Epidermal melanocyte (primary cell): ENCODE data around the gene ID3.

ENCODE experiments used
- DNase-seq: peaks from one replicate; pipeline ENCODE4 v3.0.0; 2011; ENCODE audit warnings: low spot score; ENCODE audit not compliant: insufficient read length

The ID3 gene, protein sequence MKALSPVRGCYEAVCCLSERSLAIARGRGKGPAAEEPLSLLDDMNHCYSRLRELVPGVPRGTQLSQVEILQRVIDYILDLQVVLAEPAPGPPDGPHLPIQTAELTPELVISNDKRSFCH

DNA sequence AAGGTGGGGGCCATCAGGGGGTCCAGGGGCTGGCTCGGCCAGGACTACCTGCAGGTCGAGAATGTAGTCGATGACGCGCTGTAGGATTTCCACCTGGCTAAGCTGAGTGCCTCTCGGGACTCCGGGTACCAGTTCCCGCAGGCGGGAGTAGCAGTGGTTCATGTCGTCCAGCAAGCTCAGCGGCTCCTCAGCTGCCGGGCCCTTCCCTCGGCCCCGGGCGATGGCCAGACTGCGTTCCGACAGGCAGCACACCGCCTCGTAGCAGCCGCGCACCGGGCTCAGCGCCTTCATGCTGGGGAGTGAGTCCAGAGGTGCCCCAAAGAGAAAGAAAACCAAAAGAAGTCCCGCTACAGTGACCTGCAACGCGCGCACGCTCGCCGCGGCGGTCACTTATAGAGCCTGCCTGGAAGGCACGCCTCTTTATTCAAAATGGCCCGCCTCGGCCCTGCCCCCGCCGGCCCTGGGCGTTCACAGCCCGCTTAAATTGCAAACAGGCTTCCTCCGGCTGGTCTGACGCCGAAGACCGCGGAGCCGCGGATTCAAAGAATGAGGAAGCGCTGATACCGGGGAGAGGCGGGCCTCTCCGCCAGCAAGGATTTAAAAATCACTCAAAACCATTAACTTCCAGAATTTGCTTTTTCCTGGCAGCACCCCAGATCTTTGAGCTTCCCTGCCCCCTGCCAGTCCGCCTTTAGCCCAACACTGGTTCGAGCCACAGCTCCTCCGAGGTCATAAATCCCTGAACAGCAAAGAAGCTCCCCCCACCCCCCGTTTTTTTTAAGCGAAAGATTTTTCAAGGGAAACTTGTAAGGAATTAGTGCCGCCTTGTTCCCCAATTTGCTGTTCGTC is at the start of gene ID3:
ID3 (minus strand) TSS at position 366 of the 849 bp plus-strand sequence; CDS start at position 291, 75 bp downstream.
- DNase-seq = peak; percentile 93

DNA sequence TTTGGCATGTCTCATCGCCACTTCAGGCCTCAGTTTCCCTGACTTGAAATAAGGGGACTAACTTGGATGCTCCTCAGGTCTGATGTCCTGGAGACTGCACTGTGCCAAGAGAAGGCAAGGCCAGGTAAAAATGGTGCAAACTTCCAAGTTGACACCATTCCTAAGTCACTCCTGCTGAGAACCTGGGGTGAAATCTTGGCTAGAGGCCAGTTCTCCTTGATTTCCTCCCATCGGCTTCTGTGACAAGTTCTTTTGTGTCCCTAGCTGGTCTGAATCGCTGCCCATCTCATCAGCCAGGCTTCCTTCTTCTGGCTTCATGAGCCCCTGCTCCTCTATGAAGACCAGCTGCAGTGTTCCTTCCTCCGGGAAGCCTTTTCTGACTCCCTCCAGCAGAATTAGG is 48.6 kb upstream of the ID3 start:
- no peak for DNase-seq

DNA sequence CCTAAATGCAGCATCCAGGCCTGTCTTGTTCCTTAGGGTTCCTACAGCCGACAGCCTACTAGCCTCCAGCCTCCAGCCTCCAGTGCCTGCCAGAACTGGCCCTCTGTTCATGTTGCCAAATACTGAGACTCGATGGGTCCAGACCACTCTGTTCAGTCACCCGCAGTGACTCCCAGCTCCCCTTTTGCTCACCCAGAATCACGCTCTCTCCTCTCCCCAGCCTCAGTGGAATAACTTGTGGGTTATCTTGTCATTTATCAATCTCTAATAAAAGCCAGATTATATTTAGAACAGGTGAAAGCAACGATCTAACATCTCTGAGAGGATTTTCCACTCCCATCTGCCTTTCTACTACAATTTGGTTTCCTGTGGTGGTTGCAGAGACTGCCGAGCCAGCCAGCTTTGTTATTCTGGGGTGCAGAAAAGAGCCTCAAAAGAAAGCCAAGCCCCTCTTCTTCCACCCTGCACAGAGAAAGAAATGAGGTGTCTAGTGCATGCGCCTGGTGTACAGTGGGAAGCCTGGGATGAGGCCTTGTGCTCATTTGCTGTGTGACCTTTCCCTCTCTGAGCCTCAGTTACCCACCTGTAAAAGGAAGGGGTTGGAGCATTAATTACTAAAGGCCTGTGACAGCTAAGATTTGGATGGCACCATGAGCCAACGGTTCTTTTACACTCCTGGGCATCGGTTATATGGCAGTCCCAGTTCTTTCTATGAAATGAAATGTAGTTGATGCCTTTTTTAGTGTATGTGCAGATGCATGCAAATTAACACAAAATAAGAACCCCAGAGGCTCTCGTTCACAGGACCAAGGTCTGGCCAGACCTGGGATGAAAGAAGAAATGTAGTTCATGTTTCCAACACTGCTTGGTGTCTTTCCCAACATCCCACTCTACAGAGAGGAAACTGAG is 42.9 kb upstream of the ID3 start:
- no peak for DNase-seq

DNA sequence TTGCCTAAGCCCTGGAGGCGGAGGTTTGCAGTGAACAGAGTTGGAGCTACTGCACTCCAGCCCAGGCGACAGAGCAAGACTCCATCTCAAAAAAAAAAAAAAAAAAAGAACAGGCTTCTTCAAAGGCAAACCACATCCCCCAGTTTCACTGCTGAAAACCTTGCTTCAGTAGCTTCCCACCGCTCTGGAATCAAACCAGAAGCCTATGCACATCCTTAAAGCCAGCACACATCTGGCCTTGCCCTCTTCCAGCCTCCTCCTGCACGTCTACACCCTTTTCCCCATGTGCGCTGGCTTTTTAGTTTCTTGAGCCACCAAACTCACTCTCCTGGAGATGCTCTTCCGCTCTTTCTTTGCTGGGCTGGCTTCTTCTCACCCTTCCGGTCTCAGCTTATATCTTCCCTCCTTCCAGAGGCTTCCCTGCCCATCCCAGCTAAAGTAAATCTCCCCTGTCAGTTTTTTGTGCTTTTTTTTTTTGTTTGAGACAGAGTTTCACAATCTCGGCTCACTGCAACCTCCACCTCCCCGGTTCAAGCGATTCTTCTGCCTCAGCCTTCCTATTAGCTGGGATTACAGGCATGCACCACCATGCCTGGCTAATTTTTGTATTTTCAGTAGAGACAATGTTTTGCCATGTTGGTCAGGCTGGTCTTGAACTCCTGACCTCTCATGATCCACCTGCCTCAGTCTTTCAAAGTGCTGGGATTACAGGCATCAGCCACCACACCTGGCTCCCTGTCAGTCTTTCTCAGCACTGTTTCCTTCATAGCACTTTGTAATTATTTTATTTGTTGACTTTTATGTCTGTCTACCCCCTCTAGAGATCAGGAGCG is 42.0 kb upstream of the ID3 start:
- no peak for DNase-seq

DNA sequence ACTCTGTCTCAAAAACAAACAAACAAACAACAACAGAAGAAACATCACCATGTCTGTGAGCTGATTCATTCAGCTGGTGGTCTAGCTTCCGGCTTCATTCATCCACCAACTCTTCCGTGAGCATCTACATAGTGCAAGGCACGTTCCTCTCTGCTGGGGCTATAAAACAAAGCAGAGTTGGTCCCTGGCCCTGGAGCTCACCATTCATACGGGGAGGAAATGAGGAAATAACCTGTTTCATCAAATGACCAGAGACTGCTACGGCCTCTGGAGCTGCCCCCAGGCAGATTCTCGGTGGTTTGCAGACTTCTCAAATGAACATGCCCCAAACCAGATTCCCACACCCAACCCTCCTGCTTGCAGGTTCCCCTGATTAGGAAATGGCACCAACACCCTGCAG is 41.0 kb upstream of the ID3 start:
- DNase-seq = no peak

DNA sequence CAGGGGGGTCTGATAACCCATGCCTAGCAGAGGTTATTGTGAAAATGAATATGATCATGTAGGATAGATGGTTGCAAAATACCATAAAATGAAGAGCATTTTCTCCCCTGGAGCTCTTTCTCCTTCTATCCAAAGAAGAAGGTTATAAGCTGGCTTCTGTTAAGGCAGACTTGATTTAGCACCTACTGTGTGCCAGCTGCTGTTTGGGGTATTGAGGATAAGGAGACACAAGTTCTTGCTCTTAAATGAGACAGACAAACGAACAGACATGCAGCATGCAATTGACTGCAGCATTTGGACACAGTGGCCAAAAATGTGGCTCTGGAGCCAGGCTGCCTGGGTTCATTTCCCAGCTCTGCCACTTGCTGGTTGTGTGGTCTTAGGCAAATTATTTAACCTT is 39.8 kb upstream of the ID3 start:
- no peak for DNase-seq

DNA sequence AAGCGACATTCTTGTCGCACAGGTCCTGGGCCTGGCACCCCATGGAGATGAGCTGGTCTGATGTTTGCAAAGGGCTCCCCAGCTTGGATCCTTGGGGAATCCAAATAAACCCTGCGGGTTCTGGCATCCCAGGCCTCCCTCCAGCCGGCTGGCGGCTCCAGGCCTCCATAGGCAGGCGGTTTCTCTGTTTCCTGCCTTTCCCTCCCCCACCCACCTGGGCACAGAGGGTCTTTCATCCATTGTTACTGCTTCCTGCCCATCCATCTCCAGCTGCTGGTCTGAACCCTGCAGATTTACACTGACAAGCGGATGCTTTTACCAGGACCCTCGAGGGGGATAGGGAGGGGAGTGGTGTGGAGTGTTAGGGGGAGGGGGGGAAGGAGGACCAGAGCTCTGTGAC is 39.1 kb upstream of the ID3 start:
- DNase-seq = no peak

DNA sequence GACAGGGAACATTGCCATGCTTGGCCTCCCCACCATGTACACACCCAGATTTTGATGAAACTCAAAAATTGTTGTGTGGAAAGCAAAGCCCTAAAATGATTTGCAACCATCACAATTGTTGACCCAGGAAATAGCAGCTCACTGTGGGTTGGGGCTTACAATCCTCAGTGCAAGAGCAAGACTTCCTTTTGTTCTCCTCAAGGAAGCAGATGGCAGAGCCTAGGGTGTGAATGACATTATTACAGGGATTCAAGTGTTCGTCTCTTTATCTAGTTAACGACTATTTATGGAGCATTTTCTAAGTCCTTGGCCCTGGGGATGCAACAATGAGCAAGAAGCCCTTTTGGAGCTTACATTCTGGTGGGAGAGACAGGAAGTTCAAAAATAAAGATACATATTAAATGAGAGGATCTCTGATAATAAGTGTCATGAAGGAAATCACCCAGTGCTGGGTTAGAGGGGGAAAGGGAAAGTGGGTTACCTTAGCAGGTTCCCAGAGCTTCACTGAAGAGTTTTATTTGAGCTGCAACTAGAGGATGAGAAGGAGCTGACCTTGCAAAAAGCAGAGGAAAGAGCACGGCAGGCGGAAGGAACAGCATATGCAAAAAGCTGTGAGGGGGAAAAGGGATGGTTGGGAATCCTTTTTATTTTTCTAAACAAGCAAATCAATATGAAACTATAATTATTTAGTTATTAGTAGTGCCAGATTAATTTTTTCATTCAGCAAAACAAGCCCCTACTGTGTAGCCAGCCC is 38.5 kb upstream of the ID3 start:
- DNase-seq = no peak

DNA sequence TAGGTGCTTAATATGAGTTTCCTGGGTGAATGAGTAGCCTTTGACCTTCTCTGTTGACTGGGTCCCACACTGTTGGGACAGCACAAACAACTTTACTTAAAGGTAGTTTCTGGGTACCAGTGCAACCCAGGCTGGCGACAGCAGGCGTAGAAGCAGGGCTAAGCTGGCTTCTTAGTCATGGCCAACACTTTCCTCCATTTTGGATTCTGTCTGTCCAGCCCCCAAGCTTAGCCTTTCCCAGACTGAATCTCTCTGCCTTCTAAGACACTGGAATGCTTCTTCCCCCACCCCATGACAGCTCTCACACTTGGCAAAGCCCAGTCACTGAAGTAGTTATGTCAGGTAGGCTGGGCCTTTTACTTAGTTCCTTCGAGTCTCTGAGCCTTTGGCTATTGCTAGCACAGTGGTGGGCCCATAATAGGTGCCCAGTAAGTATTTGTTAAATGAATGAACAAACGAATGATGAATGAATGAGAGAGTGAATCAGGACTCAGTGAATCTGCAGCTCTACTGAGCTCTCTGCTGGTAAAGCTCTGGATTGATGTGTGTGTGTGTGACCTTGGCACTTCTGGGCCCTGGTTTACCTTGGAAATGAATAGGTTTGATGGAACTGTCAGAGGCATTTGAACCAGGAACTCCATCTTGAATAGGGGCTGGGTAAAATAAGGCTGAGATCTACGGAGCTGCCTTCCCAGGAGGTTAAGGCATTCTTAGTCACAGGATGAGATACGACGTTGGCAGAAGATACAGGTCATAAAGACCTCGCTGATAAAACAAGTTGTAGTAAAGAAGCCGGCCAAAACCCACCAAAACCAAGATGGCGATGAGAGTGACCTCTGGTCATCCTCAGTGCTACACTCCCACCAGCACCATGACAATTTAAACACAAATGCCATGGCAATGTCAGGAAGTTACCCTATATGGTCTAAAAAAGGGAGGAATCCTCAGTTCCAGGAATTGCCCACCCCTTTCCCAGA is 37.4 kb upstream of the ID3 start:
- DNase-seq = no peak

DNA sequence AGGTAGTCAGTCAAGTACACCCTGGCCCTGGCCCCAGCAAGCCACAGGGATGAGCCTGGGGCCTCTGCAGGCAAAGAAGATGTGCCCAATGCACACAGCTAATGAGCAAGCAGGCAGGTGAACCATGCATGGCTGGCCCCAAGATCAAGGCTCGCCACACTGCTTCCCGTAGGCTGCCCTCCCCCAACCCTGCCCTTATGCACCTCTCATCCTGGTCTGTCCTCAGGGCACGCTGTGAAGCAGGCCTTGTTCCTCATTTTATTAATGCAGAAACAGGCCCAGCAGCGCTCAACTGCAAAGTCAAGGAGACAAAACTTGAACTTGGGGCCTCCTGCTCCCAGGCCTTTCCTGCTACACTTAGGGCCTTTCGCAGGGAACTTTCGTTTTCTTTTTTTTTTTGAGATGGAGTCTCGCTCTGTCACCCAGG is 35.6 kb upstream of the ID3 start:
- DNase-seq = no peak

DNA sequence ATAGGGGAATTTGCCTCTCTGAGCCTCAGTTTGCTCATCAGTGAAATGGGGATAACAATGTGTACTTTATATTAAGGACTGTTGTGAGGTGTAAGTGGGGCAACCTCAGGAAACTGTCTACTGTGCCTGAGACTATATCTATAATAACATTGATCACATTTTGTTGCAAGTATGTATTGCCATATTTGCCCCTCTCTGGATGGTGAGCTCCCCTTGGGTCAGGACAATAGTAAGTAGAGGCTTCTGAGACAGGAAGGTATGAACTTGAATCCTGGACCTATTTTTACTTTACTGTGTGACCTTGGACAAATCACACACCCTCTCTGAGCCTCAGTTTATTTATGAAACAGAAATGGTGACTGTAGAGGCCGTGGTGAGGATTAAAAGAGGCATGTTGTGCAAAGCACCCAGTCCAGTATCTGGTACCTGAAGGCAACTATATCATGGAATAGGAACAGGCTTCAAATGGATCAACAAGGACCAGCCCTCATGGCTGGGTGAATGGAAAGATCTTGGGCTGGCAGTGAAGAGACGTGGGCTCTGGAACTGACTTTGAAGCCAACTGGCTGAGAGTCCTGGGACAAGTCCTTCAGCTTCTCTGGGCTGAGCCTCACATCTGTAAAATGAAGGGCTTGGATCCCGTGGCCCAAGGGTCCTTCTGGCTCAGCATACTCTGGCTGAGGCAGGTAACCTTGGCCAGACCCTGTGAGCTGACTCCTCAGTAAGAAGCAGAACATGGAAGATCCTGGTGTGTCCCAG is 35.0 kb upstream of the ID3 start:
- DNase-seq = no peak

DNA sequence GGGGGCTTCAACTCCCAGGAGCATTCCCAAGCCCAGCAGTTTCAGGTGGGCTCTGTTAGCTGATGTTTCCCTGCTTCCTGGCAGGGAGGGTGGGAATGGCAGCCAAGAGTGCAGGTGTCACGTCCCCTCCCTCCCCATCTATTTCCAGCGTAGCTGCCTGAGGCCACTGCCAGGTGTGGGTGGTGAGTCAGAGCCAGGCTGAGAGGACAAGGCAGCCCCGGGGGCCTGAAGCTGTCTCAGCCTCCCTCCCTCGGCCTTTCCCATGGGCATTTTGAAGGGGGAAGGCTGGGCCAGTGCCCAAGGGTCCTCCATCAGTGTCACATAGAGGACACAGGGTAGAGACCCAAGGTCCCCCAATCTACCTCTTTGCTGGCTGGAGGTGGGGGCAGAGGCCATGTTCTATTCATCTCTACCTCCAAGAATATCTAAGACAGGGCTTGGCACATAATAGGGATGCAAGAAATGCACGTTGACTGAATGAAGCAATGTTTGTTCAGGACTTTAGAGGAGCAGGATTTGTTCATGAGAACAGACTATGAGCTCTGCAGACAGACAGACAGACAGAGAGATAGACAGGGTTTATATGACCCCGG is 34.4 kb upstream of the ID3 start:
- DNase-seq = no peak

DNA sequence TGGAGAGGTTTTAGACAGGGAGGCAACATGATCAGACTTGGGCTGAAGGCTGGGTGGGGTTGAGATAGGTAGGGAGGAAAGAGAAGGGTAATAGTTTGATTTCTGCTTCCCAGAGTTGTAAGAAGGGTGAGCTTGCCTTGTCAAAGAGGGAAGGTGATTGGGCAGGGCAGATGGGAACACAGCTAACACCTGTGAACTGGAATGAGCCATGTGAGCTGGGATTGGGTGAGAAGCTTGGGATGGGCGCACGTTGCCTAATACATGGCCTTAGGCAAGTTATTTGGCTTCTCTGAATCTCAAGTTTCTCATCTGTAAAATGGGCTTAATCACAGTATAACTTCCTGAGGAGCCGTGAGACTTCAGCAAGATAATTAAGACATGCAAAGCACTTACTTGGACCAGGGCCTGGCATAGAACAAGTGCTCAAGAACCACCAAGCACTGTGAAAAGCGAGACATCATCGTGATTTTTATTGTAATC is 33.8 kb upstream of the ID3 start:
- DNase-seq = no peak

DNA sequence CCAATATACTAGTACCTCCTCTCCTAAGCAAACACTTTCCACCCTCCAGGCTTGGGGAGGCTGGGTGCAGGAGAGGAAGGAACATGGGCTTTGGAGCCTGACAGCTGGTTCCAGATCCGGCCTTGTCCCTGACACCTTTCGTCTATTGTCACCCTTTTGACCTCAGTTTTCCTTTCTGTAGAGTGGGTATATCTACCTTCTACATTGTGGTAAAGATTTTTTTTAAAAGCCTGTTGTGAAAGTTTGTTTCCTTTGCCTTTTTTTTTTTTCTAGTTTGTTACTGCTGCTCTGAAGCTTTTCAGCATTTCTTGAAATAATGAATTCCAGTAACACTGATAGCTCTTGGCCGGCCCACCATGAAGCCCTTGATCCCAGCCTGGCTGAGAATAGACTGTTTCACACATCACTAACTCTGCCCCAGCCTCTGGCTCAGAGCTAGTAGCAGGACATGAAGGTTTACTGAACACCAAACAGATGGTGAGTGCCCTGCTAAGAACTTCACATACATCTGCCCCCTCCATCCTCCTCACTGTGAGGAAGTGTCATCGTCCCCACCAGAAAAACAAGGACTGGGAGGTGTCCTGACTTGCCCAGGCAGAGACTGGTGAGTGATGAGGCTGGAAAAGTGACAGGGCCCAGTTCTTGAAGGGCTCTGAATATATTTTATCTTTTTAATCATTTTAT is 33.0 kb upstream of the ID3 start:
- no peak for DNase-seq

DNA sequence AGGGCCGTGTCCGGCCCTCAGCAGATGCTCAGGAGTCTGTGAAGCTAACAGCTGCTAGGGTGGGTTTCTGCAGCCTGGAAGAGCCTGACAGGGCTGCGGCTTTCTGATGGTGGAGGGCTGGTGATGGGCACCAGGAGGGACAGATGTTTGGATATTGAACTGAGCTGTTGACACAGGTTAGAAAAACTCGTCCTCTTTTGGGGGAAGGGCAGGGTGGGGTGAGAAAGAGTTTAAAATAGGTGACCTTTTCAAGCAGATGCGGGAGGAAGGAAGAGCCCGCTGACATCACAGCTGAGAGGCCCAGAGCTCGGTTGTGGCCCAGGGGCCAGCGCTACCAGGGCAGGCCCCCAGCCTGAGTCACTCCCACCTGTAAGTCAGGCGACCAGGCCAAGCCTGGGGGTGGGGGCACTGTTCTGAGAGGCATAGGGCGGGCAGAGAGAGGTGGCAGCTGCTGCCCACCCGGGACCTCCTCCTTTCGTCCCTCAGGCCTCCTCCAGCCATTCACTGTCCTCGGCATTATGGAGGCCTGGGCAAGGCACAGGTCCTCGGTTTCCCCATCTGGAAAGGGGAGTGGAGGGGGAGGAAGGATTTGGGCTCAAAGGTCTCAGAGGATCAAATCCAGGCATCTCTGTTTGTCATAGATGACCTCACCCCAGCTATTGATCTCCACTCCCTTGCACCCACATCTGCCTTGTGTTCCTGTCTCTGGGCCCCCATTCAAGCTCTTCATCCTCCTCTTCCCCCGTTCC is 32.3 kb upstream of the ID3 start:
- DNase-seq = no peak

DNA sequence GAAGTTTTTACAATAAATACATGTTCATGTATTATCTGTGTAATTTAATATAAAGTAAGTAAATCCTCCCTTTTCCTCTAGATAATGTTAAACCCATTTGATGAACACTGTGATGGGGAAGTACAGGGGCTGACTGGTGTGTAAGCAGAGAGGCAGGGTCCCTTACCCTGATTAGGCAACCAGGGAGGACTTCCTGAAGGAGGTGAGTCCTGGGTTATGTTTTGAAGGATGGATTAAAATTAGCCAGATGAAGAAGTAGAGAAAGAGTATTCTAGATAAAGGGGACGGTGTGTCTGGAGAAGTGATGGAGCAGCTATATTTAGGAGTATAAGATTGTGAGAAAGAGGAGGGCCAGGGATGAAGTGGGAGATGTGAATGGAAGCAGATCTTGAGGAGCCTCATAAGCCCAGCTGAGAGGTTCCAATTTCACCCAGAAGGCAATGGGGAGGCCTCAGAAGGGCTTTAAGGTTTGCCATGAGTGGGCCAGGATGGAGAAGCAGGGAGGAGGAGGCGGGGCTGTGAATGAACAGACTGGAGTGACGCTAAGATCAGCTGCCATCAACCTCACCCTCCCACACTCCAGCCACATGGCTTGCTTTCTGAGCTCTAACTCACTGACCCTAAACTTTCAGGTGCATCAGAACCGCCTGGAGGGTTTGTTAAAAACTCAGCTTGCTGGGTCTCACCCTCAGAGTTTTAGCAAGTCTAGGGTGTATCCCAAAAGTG is 30.9 kb upstream of the ID3 start:
- DNase-seq = no peak
